Measurements from ENCODE around the gene RAB11A.

Gene RAB11A

DNA sequence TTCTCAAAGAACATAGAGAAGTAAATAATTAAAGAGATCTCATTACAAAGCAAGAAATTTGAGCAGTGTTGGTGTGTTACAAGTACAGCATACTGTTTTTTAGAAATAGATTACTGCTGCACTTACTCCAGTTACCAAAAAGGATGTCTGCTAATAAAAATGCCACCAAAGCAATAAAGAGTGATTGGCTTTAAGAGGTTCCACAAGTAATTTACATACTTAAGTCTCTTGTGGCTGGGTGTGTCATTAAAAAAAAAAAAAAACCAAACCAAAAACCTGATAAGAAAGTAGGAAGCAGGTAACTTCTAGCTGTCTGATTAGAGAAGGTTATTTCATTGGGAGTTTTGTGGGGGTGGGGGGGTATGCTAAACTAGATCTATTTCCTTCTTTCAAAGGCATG lies 15.2 kb downstream of the RAB11A start:
- CTCF ChIA-PET = interaction anchor here (0.6 to 0.7 kb wide), 2 partner anchors 15 to 198 kb away, joined by 3 read pairs; partner anchors contain the start of gene RAB11A

GRCh38 chr15:65885668-65886218 lies 16.5 kb downstream of the RAB11A start:
- DNase-seq = no peak
- POLR2A ChIA-PET = no interaction called here
- WGBS (ENCODE audit: insufficient coverage) = 95% methylated on average over 4 of the region's 4 CpGs

More for the DNA sequence above, 15.2 kb downstream of the RAB11A start:
- Histone ChIP-seq H3K27ac (ENCODE audit: insufficient read depth in 1 of 2, low read depth in 1 of 2, low read length in 2 of 2, poor library complexity in 1 of 2, severe bottlenecking in 2 of 2) (no peak overlapping the region), H3K27me3 (replicated peaks in 2 of 5; ENCODE audit: control insufficient read depth in 4 of 5, insufficient read depth in 5 of 5, low read length in 4 of 5) (no peaks in the 10 kb centered on the region), H3K36me3 (ENCODE audit: control insufficient read depth in 4 of 4, insufficient read depth in 4 of 4, low read length in 3 of 4) (peaks cover 17 to 68% (median 43%) of the 10 kb centered on the region in 4 experiments), H3K4me1 (ENCODE audit: control extremely low read depth in 1 of 4, control insufficient read depth in 4 of 4, insufficient read depth in 4 of 4, low read length in 3 of 4) (peaks cover 13 to 32% (median 18%) of the 10 kb centered on the region in 4 experiments), H3K9me3 (ENCODE audit: control extremely low read depth in 1 of 5, control insufficient read depth in 4 of 5, insufficient read depth in 2 of 5, low read depth in 1 of 5, low read length in 4 of 5) (no peaks in the 10 kb centered on the region), H3K4me3 (ENCODE audit: control insufficient read depth in 1 of 7, extremely low read depth in 1 of 7, insufficient read depth in 4 of 7, low read depth in 2 of 7, low read length in 6 of 7) (no peak overlapping the region)
- POLR2A ChIA-PET = no interaction called here
- peak in 2 of 3 donors; percentile 16 to 36 for DNase-seq

GRCh38 chr15:65887565-65887964 lies 18.3 kb downstream of the RAB11A start:
- Histone ChIP-seq H3K4me1 (ENCODE audit: control extremely low read depth in 1 of 4, control insufficient read depth in 4 of 4, insufficient read depth in 4 of 4, low read length in 3 of 4) (peaks cover under 1 to 12% (median 3%) of the 10 kb centered on the region in 4 experiments), H3K27ac (ENCODE audit: insufficient read depth in 1 of 2, low read depth in 1 of 2, low read length in 2 of 2, poor library complexity in 1 of 2, severe bottlenecking in 2 of 2) (no peak overlapping the region), H3K36me3 (ENCODE audit: control insufficient read depth in 4 of 4, insufficient read depth in 4 of 4, low read length in 3 of 4) (peaks cover 20 to 66% (median 44%) of the 10 kb centered on the region in 4 experiments), H3K27me3 (replicated peaks in 2 of 5; ENCODE audit: control insufficient read depth in 4 of 5, insufficient read depth in 5 of 5, low read length in 4 of 5) (no peaks in the 10 kb centered on the region), H3K9me3 (ENCODE audit: control extremely low read depth in 1 of 5, control insufficient read depth in 4 of 5, insufficient read depth in 2 of 5, low read depth in 1 of 5, low read length in 4 of 5) (no peaks in the 10 kb centered on the region), H3K4me3 (ENCODE audit: control insufficient read depth in 1 of 7, extremely low read depth in 1 of 7, insufficient read depth in 4 of 7, low read depth in 2 of 7, low read length in 6 of 7) (no peak overlapping the region)
- WGBS (ENCODE audit: insufficient coverage) = 88% methylated on average over 3 of the region's 3 CpGs
- ChIA-PET CTCF (interaction anchor here (0.8 kb wide), 1 partner anchor 10 kb away, joined by 3 read pairs; no protein-coding TSS in a partner anchor), POLR2A (no interaction called here)
- DNase-seq = no peak

More at GRCh38 chr15:65885668-65886218, 16.5 kb downstream of the RAB11A start:
- Histone ChIP-seq H3K27ac (ENCODE audit: insufficient read depth in 1 of 2, low read depth in 1 of 2, low read length in 2 of 2, poor library complexity in 1 of 2, severe bottlenecking in 2 of 2) (no peak overlapping the region), H3K36me3 (ENCODE audit: control insufficient read depth in 4 of 4, insufficient read depth in 4 of 4, low read length in 3 of 4) (peaks cover 16 to 66% (median 39%) of the 10 kb centered on the region in 4 experiments), H3K27me3 (replicated peaks in 2 of 5; ENCODE audit: control insufficient read depth in 4 of 5, insufficient read depth in 5 of 5, low read length in 4 of 5) (no peaks in the 10 kb centered on the region), H3K4me1 (ENCODE audit: control extremely low read depth in 1 of 4, control insufficient read depth in 4 of 4, insufficient read depth in 4 of 4, low read length in 3 of 4) (peaks cover 13 to 30% (median 18%) of the 10 kb centered on the region in 4 experiments), H3K9me3 (ENCODE audit: control extremely low read depth in 1 of 5, control insufficient read depth in 4 of 5, insufficient read depth in 2 of 5, low read depth in 1 of 5, low read length in 4 of 5) (no peaks in the 10 kb centered on the region), H3K4me3 (ENCODE audit: control insufficient read depth in 1 of 7, extremely low read depth in 1 of 7, insufficient read depth in 4 of 7, low read depth in 2 of 7, low read length in 6 of 7) (no peak overlapping the region)
- CTCF ChIA-PET = interaction anchor here (0.8 kb wide), 1 partner anchor 10 kb away, joined by 3 read pairs; no protein-coding TSS in a partner anchor

DNA sequence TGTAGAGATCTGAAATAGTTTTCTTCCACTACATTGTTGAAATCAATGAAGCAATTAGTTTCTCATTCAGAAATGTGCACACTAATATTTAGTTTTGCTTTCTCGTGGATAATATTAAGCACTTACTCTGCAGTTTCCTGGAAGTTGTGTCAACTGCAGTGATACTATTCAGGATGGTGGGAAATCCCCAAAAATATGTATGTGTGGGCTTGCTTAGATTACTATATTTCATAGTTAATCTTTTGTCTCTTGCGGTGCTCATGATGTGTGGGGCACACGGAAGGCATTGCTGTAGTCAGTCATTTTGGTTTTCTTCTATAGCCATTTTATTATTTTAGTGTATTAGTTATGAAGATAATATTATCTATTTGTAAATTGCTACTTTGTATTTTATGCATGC lies 19.7 kb downstream of the RAB11A start:
- POLR2A ChIA-PET = no interaction called here

GRCh38 chr15:65893060-65893459 lies 23.8 kb downstream of the RAB11A start:
- Histone ChIP-seq H3K36me3 (ENCODE audit: control insufficient read depth in 4 of 4, insufficient read depth in 4 of 4, low read length in 3 of 4) (peaks cover 18 to 50% (median 36%) of the 10 kb centered on the region in 4 experiments), H3K27me3 (replicated peaks in 2 of 5; ENCODE audit: control insufficient read depth in 4 of 5, insufficient read depth in 5 of 5, low read length in 4 of 5) (no peaks in the 10 kb centered on the region), H3K4me1 (ENCODE audit: control extremely low read depth in 1 of 4, control insufficient read depth in 4 of 4, insufficient read depth in 4 of 4, low read length in 3 of 4) (peaks cover 0 to 9% (median under 1%) of the 10 kb centered on the region in 4 experiments), H3K4me3 (ENCODE audit: control insufficient read depth in 1 of 7, extremely low read depth in 1 of 7, insufficient read depth in 4 of 7, low read depth in 2 of 7, low read length in 6 of 7) (no peak overlapping the region), H3K27ac (ENCODE audit: insufficient read depth in 1 of 2, low read depth in 1 of 2, low read length in 2 of 2, poor library complexity in 1 of 2, severe bottlenecking in 2 of 2) (no peak overlapping the region), H3K9me3 (ENCODE audit: control extremely low read depth in 1 of 5, control insufficient read depth in 4 of 5, insufficient read depth in 2 of 5, low read depth in 1 of 5, low read length in 4 of 5) (no peaks in the 10 kb centered on the region)
- POLR2A ChIA-PET = no interaction called here
- CTCF ChIA-PET = interaction anchor here (1.6 kb wide), 1 partner anchor 9 kb away, joined by 5 read pairs; no protein-coding TSS in a partner anchor
- no peak for DNase-seq
- WGBS (ENCODE audit: insufficient coverage) = 100% methylated on average over 5 of the region's 5 CpGs

More for the DNA sequence above, 19.7 kb downstream of the RAB11A start:
- no peak overlapping the region for H3K27ac ChIP-seq (ENCODE audit: insufficient read depth in 1 of 2, low read depth in 1 of 2, low read length in 2 of 2, poor library complexity in 1 of 2, severe bottlenecking in 2 of 2)
- H3K27me3 ChIP-seq (replicated peaks in 2 of 5; ENCODE audit: control insufficient read depth in 4 of 5, insufficient read depth in 5 of 5, low read length in 4 of 5) = no peaks in the 10 kb centered on the region
- WGBS (ENCODE audit: insufficient coverage) = no CpG with 5 or more reads among the region's 3 CpGs
- no peak for DNase-seq
- H3K4me1 ChIP-seq (ENCODE audit: control extremely low read depth in 1 of 4, control insufficient read depth in 4 of 4, insufficient read depth in 4 of 4, low read length in 3 of 4) = peaks cover 0 to 7% (median 0%) of the 10 kb centered on the region in 4 experiments
- no peaks in the 10 kb centered on the region for H3K9me3 ChIP-seq (ENCODE audit: control extremely low read depth in 1 of 5, control insufficient read depth in 4 of 5, insufficient read depth in 2 of 5, low read depth in 1 of 5, low read length in 4 of 5)
- peaks cover 24 to 66% (median 44%) of the 10 kb centered on the region in 4 experiments for H3K36me3 ChIP-seq (ENCODE audit: control insufficient read depth in 4 of 4, insufficient read depth in 4 of 4, low read length in 3 of 4)
- H3K4me3 ChIP-seq (ENCODE audit: control insufficient read depth in 1 of 7, extremely low read depth in 1 of 7, insufficient read depth in 4 of 7, low read depth in 2 of 7, low read length in 6 of 7) = no peak overlapping the region
- CTCF ChIA-PET = no interaction called here

DNA sequence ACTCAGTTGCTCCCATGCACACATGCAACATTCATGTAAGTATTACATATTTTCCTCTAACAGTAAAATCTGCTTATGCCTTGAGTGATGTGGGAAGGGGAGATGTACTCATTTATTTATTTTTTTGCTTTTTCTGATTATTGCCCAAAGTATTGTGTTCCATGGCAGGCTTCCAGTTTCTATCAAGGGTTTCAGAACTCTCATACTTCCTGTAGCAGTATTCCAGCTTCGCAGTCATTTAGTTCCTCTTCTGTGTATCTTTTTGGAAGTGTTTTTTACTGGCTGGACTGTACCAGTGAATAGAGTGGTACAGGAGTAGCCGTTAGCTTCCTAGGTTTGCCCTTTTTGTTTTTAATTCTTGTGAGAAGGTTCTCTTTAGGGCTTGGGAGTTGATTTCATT lies 26.9 kb downstream of the RAB11A start:
- Histone ChIP-seq H3K27me3 (replicated peaks in 2 of 5; ENCODE audit: control insufficient read depth in 4 of 5, insufficient read depth in 5 of 5, low read length in 4 of 5) (no peaks in the 10 kb centered on the region), H3K27ac (ENCODE audit: insufficient read depth in 1 of 2, low read depth in 1 of 2, low read length in 2 of 2, poor library complexity in 1 of 2, severe bottlenecking in 2 of 2) (no peak overlapping the region), H3K4me1 (ENCODE audit: control extremely low read depth in 1 of 4, control insufficient read depth in 4 of 4, insufficient read depth in 4 of 4, low read length in 3 of 4) (peaks cover 2 to 9% (median 3%) of the 10 kb centered on the region in 4 experiments), H3K9me3 (ENCODE audit: control extremely low read depth in 1 of 5, control insufficient read depth in 4 of 5, insufficient read depth in 2 of 5, low read depth in 1 of 5, low read length in 4 of 5) (no peaks in the 10 kb centered on the region), H3K4me3 (ENCODE audit: control insufficient read depth in 1 of 7, extremely low read depth in 1 of 7, insufficient read depth in 4 of 7, low read depth in 2 of 7, low read length in 6 of 7) (no peak overlapping the region), H3K36me3 (ENCODE audit: control insufficient read depth in 4 of 4, insufficient read depth in 4 of 4, low read length in 3 of 4) (peaks cover 12 to 46% (median 32%) of the 10 kb centered on the region in 4 experiments)
- POLR2A ChIA-PET = no interaction called here
- peak in 1 of 3 donors; percentile 8 for DNase-seq
- CTCF ChIA-PET = no interaction called here
- WGBS (ENCODE audit: insufficient coverage) = 10% methylated on average over 1 of the region's 2 CpGs

DNA sequence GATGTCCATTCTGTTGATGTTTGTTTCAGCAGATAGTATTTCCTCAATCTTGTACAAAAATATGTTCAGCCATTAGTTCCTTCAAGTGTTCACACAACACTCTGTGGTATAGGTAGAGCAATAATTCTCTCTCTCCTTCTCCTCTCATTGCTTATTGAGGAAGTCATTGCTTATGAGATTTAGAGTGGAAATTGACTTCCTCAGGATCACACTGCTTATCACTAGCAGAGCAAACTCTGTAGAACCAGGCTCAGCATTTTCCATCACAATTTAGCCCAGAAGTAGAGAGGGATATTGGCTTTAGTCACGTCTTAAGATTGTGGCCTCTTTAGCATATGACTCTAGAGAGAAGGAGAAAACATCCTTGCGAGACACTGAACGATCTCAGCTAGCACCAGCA lies 31.2 kb downstream of the RAB11A start:
- Histone ChIP-seq H3K4me3 (ENCODE audit: control insufficient read depth in 1 of 7, extremely low read depth in 1 of 7, insufficient read depth in 4 of 7, low read depth in 2 of 7, low read length in 6 of 7) (no peak overlapping the region), H3K27me3 (replicated peaks in 2 of 5; ENCODE audit: control insufficient read depth in 4 of 5, insufficient read depth in 5 of 5, low read length in 4 of 5) (no peaks in the 10 kb centered on the region), H3K36me3 (ENCODE audit: control insufficient read depth in 4 of 4, insufficient read depth in 4 of 4, low read length in 3 of 4) (peaks cover 6 to 56% (median 29%) of the 10 kb centered on the region in 4 experiments), H3K4me1 (ENCODE audit: control extremely low read depth in 1 of 4, control insufficient read depth in 4 of 4, insufficient read depth in 4 of 4, low read length in 3 of 4) (peaks cover 4 to 23% (median 14%) of the 10 kb centered on the region in 4 experiments), H3K9me3 (ENCODE audit: control extremely low read depth in 1 of 5, control insufficient read depth in 4 of 5, insufficient read depth in 2 of 5, low read depth in 1 of 5, low read length in 4 of 5) (no peaks in the 10 kb centered on the region), H3K27ac (ENCODE audit: insufficient read depth in 1 of 2, low read depth in 1 of 2, low read length in 2 of 2, poor library complexity in 1 of 2, severe bottlenecking in 2 of 2) (no peak overlapping the region)
- WGBS (ENCODE audit: insufficient coverage) = 100% methylated on average over 1 of the region's 3 CpGs
- CTCF ChIA-PET = no interaction called here
- DNase-seq = no peak
- POLR2A ChIA-PET = no interaction called here
